Stimulated activated naive CD4-positive, alpha-beta T cell treated with Interleukin-2 at 50 U/mL for 16 hours (primary cell): Measurements from ENCODE around the gene CARS2.
"Not testable (repeated sequence)": the region's sequence is repeated elsewhere in the genome, so short reads cannot be mapped to it uniquely, and the experiment has no call there.

Experiments used
- DNase-seq: peaks from one replicate; lab custom pipeline; 2025; lab: John Stamatoyannopoulos, UW

CARS2 gene

DNA sequence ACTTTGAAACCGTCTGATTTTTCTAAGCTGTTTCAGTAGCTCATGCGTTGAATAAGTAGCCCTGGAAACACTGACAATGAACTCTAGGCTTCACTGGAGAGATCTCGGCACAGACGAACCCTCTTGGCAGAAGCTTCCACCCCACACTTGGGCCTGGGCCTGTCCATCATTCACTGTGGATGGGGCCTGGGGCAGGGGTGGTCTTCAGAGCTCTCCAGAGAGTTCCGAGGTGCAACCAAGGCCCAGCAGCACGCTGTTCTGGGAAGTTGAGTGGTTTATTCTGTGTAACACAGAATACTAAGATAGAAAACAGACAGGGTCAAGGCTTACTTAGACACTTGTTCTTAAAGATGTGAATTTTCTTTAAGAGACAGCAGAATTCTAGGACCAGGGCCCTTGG is 68.6 kb downstream of the CARS2 start:
- DNase-seq: no peak

DNA sequence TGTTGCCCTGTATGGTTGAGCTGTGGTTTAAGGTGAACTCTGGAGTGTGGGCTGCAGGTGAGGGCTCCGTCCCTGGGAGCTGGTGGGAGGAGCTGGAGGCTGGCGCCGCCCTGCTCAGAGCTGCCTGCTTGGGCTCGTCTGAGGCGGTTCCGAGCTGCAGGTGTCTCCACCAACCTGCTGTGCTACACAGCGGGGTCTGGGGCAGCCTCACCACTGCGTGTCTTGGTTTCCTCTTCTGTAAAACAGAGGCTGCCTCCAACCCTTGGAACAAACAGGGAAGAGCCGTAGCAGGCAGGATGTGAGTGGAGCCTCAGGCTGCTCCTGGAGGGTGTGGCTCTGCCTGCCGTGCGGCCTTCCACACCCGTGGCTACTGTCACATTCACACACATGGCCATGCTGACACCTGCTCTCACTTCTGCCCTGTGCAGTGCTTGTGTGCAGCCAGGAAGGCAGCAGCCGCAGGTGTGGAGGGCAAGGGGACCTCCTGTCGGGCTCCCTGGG is 69.2 kb downstream of the CARS2 start:
- DNase-seq: no peak

DNA sequence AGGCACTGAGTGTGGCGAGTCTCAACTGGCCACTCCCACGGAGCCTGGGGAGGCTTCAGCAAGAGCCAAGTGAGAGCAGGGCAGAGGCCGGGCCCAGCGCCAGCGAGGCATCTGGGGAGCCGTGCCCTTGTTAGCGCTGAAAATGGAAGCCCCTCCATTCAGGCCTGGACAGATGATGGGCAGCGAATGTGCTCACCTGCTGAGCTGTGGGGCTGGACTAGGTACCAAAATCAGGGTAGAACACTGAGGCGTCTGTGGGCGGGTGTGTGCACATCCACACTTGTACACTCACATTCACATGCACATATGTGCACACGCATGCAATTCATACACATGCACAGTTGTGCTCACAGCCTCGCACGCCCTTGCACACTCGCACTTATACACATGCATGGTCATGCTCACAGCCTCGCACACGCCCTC is 69.9 kb downstream of the CARS2 start:
- no peak for DNase-seq

DNA sequence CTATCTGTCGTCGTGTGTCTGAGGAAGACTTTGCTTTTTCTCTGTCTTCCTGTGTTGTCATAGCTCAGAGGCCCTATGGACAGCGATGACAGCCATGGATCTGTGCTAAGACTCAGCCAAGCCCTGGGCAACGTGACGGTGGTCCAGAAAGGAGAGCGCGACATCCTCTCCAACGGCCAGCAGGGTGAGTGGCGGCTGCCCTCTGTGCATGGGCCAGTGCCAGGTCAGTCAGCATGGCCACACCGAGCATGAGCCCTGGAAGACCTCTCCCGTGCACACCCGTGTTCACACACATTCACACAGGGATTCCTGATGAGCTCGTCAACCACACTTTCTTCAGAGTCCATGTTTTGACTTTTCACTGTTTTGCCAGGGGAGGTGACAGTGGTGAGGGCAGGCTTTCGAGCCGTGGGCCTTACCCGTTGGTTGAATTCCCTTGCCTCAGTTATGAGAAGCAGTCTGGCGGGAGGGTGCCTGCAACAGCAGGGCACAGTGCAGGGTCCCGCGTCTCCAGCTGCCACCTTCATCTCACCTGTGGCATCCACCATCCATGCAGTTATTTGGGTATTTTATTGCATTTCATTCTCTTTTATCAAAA is 70.4 kb downstream of the CARS2 start:
- no peak for DNase-seq

GRCh38 chr13:110634558-110634957 is 71.4 kb downstream of the CARS2 start:
- no peak for DNase-seq

DNA sequence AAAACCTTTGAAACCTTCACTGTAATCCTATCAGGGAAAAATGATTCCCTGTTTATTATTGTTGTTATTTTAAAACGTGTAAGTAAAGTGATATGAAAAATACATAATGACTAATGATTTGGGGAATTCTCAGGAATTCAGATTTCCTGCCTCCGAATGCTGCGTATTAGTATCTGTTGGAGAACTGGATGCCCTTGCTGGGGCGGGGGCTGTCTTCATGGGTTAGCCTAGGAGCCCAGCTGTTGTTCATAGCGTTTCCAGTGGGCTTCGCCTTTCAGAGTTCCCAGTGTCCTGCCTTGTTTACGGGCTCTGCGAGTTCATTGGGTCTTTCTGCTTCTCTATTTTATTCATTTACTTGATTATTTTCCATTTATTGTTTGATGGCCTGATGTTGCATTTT is 72.1 kb downstream of the CARS2 start:
- DNase-seq: no peak

DNA sequence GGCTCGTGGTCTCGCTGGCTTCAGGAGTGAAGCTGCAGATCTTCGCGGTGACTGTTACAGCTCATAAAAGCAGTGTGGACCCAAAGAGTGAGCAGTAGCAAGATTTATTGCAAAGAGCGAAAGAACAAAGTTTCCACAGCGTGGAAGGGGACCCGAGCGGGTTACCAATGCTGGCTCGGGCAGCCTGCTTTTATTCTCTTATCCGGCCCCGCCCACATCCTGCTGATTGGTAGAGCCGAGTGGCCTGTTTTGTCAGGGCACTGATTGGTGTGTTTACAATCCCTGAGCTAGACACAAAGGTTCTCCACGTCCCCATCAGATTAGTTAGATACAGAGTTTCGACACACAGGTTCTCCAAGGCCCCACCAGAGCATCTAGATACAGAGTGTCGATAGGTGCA is 73.7 kb downstream of the CARS2 start:
- not testable (repeated sequence) for DNase-seq

- no peak for DNase-seq
These were observed 75.3 kb downstream of the CARS2 start for GRCh38 chr13:110630566-110631119.

- peak; percentile 22 for DNase-seq
These were observed 76.2 kb downstream of the CARS2 start for GRCh38 chr13:110629735-110630134.

DNA sequence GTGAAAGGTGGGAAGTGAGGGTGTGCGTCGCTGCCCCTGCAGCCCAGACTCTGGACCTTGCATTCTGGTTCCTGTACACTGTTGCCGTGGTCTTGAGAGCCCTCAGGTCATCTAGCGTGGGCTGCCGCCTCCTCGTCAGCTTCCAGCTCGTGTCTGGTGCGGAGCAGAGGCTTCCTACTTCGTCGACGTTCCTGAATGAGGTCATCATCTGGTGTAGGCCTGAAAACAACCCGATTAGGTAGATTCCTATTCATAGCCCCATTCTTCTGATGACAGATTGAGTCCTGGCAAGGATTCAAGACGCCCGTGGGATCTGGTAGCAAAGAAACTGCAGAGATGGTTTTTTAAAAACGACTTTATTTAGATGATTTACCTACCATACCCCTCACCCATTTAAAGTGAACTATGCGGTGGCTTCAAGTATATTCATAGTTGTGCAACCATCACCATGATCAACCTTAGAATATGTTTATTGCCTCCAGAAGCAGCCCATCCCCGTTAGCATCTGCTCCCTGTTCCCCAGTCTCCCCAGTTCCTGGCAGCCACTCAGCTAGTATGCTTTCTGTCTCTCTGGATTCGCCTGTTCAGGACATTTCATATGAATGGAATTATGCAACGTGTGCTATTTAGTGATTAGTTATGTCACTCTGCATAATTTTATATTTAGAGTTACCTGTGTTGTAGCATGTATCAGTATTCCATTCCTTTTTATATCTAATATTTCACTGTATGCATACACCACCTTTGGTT is 76.8 kb downstream of the CARS2 start:
- no peak for DNase-seq

DNA sequence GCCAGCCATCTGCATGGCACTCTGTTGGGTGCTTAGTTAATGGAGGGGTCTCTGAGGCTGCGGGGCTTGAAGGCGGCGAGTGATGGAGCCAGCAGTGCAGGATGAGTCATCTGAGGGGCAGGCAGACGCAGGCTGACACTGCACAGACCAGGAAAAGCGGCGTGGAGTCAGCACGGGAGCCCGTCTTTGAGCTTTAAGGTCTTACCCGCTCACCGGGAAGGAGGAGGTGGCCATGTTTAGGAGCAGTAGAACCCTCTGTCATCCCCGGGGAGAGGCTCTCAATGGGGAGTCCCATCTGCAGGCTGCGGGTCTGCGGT is 77.5 kb downstream of the CARS2 start:
- no peak for DNase-seq

DNA sequence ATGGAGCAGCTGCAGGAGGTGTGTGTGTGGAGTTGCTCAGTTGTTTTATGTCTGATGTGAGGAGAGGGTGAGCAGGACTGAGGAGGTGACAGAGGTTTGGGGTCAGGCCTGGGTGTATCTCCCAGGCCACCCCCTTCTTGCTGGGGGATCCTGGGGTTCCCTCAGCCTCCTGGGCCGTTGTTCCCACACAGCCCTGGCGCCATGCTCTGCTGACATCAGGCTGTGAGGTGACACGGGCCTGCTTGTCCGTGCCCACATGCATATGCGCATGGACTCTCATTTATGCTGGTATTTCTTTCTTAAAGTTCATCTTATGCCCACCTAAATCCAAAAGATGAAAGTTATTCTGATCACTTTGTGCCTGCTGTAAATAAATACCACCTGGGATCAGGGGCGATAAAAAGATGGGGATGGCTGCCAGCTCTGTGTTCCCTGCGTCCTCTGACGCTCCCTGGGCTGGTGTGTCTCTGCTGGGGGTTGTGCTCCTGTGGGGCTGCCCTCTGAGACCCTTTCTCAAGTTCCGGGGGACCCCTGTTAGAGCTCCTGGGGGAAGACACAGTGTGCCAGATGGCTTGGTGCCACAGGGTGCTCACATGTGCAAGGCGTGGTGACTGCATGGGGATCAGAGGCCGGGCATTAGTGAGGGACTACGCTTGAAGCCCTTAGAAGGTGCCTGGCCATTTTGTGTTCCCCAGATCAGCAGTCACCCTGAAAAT is 78.0 kb downstream of the CARS2 start:
- DNase-seq: no peak

DNA sequence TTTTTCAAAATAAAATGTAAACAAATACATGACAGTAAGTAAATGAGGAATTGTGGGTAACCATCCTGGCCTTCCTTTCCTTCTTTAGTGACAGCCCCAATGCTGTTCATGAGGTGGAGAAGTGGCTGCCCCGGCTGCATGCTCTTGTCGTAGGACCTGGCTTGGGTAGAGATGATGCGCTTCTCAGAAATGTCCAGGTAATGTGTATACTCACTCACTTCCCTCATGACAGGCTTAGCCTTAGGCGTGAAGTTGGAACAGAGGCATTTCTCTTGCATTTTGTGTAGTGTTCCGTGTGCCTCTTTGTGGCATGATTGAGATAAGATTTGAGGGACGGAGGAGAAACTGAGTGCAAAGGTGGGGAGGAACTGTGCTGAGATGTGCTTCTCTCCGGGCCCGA is 78.6 kb downstream of the CARS2 start:
- DNase-seq: no peak

DNA sequence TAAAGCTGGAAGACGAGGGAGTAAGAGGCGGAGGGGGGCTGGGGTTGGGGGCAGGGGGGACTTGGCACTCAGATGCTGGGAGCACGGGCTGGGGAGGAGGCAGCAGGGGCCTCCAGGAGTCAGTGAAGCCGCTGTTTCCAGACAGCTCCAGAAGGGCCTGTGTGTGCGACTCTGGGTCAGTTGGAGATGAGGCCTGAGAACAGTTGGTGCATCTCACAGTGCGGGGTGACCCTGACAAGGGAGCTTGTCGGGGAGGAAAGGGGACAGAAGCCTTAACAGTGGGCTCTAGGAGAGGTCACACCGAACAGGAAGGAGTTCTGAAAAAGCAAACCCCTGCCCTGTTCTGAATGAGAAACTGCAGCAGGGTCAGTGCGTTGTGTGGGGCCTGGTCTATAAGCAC is 79.4 kb downstream of the CARS2 start:
- no peak for DNase-seq

DNA sequence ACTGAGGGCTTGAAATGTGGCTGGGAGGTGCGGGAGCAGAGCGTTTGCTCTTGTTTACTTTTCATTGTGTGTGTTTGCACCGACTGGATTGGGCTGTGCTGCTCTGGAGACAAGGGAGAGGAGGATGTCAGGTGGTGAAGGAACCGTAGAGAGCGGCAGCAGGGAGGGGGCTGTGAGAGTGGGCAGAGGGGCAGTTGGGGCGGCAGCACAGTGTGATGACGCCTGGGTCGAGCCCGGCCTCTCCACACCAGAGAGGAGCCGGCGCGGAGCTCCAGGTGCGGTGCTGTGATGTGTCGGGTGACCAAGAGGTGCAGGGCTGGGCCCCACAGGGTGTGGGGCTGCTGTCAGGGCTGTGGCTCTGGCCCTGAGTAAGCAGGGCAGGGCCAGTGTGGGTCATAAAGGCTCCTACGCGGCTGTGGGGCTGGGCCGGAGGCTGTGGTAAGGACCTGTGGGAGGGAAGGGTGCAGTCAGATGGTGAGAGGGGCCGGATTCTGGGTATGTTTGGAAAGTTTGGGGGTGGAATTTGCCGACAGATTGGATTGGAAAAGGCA is 80.1 kb downstream of the CARS2 start:
- no peak for DNase-seq

GRCh38 chr13:110624766-110625756 is 80.9 kb downstream of the CARS2 start:
- DNase-seq: no peak

GRCh38 chr13:110620596-110620995 is 85.3 kb downstream of the CARS2 start:
- DNase-seq: no peak

DNA sequence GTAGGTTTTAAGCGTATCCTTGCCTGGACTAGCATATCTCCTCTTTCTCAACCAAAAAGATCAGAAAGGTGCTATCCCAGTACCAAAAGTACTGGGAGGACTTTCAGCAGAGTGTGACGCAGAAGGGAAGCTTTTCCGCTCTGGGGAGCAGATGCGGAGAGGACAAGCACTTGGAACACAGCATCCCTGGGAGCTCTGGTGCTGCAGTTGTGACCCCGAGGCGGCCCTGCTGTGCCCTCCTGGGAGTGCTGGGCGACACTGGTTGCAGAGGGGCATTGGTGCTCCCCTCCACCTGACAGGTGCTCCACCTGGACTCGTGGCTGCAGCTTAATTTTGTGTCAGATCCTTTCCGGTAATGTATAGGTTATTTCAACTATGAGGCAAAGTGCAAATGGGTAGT is 87.1 kb downstream of the CARS2 start:
- no peak for DNase-seq

DNA sequence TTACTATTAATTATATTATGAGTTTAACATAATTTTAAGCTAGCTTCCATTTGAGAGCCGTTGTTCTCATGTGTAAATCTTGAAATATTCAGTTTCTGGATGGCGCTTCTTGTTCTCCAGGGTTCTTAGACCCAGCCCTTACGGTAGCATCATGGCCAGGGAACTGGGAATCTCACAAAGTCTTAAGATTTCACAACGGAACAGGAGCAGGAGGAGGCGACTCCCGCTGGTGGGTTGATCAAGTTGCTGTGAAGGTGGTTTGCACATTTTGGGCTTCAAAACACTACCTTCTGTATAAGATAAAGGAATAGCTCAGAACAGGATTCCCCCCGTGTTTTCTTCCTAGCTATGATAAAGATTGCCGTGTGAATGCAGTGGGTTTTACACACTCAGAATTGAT is 87.7 kb downstream of the CARS2 start:
- no peak for DNase-seq

DNA sequence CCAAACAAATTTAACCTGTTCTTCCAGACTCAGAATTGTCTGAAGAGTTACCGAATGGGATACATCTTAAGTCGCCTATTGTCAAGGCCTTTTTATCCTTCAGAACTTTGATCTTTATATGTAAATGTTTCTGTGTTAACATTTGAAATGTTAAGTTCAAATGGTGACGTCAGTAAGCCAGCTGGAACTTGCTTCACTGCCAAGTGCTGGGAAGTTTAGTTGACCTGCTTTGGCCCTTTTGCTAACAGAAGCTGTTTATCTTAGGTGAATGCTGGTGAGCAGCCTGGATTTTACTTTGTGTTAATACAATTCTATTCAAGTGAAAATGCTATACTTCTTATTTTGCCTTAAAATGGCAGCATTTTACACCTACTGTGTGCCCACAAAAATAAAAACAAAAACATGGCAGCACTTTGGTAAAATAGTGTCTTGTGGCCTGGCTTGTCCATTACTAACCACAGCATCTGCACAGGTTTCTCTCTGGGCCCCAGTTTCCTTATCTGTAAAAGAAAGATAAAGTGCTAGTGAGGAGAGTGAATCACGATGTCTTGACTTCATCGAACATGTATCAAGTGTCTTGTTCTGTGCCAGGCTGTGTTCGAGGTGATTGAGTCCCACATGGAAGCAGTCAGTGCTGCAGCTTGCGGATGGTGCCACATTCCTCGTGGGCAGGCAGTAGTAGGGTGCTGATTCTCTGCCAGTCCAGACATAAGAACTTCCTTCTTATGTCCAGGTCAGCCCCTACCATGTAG is 88.4 kb downstream of the CARS2 start:
- DNase-seq: no peak
